Immature natural killer cell (primary cell): ENCODE measurements around the gene ADCK2. TPM values are rescaled to one million over a fixed set of nuclear protein-coding genes. Genes with fewer than 3 reads are reported as not detected.
"Not testable (repeated sequence)": the region's sequence is repeated elsewhere in the genome, so short reads cannot be mapped to it uniquely, and the experiment has no call there.

Experiments used
- DNase-seq, 3 donors: peaks; one replicate each; pipeline ENCODE4 v3.0.0; 2022; ENCODE audit warnings: mixed read lengths in 1 of 3
- H3K27ac Mint-ChIP-seq, 6 donors: one replicate each; pipeline ENCODE4 v1.8.0; 2020; ENCODE audit warnings: mixed read lengths in 6 of 6, mild to moderate bottlenecking in 5 of 6, inconsistent platforms in 4 of 6, moderate library complexity in 3 of 6
- H3K27me3 Mint-ChIP-seq, 3 donors: one replicate each; pipeline ENCODE4 v1.8.0; 2020 to 2021; ENCODE audit warnings: low read depth in 3 of 3, mild to moderate bottlenecking in 3 of 3, mixed read lengths in 3 of 3, moderate library complexity in 3 of 3, inconsistent platforms in 1 of 3
- H3K36me3 Mint-ChIP-seq, 3 donors: one replicate each; pipeline ENCODE4 v1.8.0; 2020; ENCODE audit warnings: mixed read lengths in 3 of 3, inconsistent platforms in 2 of 3, mild to moderate bottlenecking in 2 of 3
- H3K4me1 Mint-ChIP-seq, 2 donors: one replicate each; pipeline ENCODE4 v1.8.0; 2020; ENCODE audit warnings: inconsistent platforms in 2 of 2, mild to moderate bottlenecking in 2 of 2, mixed read lengths in 2 of 2, moderate library complexity in 1 of 2
- H3K4me3 Mint-ChIP-seq, 5 donors: one replicate each; pipeline ENCODE4 v1.8.0; 2020; ENCODE audit warnings: mild to moderate bottlenecking in 5 of 5, mixed read lengths in 5 of 5, inconsistent platforms in 3 of 5, moderate library complexity in 3 of 5
- H3K9me3 Mint-ChIP-seq, 6 donors: one replicate each; pipeline ENCODE4 v1.8.0; 2020; ENCODE audit warnings: mild to moderate bottlenecking in 6 of 6, mixed read lengths in 6 of 6, inconsistent platforms in 4 of 6, moderate library complexity in 3 of 6
- polyA plus RNA-seq, 3 donors: library from polyadenylated mRNA; unstranded; fragments of 300-500 nt; fragmentation: Illumina TruSeq; gene quantifications; one replicate each; pipeline ENCODE4 v1.2.3, GENCODE V29; 2021

The ADCK2 gene
- polyA plus RNA-seq, 3 donors from 2014 or later = 27.8 to 37.1 (median 33.9) TPM

DNA sequence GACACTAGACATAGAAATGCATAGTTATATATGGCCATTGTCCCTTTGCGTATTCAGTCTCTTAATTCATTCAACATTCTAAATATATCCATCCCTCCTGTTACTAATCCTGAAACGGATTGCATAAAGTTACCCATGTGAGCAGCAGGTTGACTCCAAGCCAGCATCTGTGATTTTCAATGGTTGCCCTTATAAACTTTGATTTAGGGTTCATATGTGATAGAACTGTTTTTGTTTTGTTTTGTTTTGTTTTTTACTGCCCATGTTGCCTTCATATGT lies 18.7 kb upstream of the ADCK2 start:
- Mint-ChIP-seq H3K27me3 (peaks cover 2 to 5% (median 5%) of the 10 kb centered on the region in 3 donors), H3K36me3 (no peaks in the 10 kb centered on the region), H3K27ac (no peak overlapping the region), H3K4me1 (peaks cover 21 to 25% of the 10 kb centered on the region in 2 donors), H3K9me3 (no peaks in the 10 kb centered on the region), H3K4me3 (no peak overlapping the region)
- no peak for DNase-seq

DNA sequence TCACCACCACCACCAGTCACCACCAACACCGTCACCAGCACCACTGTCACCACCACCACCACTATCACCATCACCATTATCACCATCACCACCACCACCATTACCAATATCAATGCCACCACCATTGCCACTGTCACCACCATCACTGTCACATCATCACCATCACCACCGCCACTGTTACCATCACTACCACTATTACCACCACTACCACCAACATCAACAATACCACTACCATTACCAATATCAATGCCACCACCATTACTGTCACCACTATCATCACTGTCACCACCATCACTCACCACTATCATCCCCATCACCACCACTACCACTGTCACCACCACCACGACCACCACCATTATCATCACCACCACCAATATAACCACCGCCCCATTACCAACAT lies 18.1 kb upstream of the ADCK2 start:
- no peaks in the 10 kb centered on the region for H3K36me3 Mint-ChIP-seq
- peaks cover 2 to 5% (median 3%) of the 10 kb centered on the region in 3 donors for H3K27me3 Mint-ChIP-seq
- H3K4me1 Mint-ChIP-seq = peaks cover 21 to 25% of the 10 kb centered on the region in 2 donors
- H3K9me3 Mint-ChIP-seq = no peaks in the 10 kb centered on the region
- peak overlapping the region in 4 of 6 donors; percentile 6 to 65 (median 30) for H3K27ac Mint-ChIP-seq
- no peak for DNase-seq
- H3K4me3 Mint-ChIP-seq = no peak overlapping the region

DNA sequence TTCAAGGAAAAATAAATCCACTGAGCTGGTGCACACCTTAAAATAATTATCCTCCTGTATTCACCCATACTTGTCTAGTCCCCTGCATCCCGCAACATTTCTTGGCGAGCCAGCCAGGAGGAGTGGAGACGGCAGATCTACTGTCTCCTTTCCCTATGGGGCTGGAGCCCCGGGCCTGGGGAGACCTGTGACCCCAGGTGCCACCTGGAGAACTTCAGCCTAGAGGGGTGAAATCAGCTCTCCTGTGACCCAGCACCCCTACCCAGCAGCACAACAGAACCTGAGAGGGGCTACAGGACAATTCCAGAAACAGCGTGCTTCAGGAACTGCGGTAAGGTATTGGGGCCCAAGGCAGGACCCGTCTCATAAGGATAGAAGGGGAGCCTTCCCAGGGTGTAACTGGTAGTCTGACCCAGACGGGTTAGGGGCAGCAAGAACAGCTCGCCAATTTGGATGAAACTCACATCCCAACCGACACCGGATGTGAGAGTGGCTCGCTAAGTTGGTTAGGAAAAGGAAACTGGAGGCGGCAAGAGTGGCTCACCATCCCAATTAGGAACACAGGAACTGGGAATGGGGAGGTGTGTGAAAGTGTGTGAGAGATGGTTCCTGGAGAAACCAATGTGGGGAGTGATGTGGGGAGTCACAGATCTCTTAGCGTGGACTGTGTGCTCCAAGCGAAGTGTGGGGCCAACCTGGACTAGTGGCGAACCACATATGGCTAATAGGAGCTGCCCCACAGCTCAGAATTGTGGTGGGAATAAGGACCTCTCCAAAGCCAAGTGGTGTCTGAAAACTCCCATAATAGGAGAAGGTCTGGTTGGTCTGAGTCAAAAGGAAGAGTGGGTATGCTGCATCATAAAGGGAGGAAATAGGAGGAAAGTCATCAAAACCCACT lies 17.0 kb upstream of the ADCK2 start:
- Mint-ChIP-seq H3K27ac (peak overlapping the region in 4 of 6 donors; percentile 83 to 95 (median 94)), H3K4me3 (peak overlapping the region; percentile 85 to 91 (median 87)), H3K36me3 (no peaks in the 10 kb centered on the region), H3K4me1 (peaks cover 21 to 25% of the 10 kb centered on the region in 2 donors), H3K27me3 (peaks cover 2 to 4% (median 3%) of the 10 kb centered on the region in 3 donors), H3K9me3 (no peaks in the 10 kb centered on the region)
- DNase-seq = no peak

DNA sequence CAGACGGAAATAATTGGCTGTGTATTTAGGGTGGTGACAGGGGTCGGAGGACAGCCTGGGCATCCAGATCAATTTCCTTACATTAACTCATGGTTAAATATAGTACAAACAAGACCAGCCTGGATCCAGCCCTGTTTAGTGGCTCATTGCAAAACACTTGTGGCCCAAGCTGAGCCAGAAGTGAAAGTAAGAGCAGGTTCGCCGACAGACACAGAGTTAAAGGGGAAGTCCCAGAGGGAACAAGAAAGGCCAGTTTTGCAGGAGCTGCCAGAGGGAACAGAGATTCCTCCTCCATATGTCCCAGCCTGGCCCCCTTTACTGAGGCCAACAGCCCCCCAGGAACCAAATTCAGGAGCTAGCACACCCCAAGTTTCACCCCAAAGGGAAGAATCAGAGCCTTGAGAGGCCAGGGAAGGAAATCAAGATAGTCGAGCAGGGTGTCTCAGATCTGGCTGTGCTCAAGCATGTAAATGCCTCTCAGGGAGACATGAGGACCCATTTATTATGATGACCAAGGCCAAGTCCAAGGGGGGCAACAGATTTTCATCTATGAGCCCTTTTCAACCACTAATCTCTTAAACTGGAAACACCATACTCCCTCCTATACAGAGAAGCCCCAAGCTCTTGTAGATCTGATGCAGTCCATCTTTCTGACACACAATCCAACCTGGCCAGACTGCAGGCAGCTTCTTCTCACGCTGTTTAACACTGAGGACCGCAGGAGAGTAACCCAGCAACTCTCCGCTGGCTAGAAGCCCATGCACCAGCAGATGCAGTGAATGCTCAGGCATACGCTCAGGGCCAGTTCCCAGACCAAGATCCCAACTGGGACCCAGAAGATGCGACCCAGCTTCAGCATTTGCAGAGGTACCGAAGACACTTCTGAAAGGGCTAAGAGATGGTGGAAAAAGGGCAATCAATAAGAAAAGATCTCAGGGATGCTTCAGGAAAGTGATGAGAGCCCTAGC lies 15.9 kb upstream of the ADCK2 start:
- H3K27ac Mint-ChIP-seq = peak overlapping the region; percentile 78 to 95 (median 90)
- peaks cover 21 to 25% of the 10 kb centered on the region in 2 donors for H3K4me1 Mint-ChIP-seq
- H3K27me3 Mint-ChIP-seq = peaks cover 2 to 3% (median 3%) of the 10 kb centered on the region in 3 donors
- H3K4me3 Mint-ChIP-seq = peak overlapping the region; percentile 85 to 91 (median 87)
- H3K9me3 Mint-ChIP-seq = no peaks in the 10 kb centered on the region
- DNase-seq = peak; percentile 30 to 38 (median 35)
- H3K36me3 Mint-ChIP-seq = no peaks in the 10 kb centered on the region

DNA sequence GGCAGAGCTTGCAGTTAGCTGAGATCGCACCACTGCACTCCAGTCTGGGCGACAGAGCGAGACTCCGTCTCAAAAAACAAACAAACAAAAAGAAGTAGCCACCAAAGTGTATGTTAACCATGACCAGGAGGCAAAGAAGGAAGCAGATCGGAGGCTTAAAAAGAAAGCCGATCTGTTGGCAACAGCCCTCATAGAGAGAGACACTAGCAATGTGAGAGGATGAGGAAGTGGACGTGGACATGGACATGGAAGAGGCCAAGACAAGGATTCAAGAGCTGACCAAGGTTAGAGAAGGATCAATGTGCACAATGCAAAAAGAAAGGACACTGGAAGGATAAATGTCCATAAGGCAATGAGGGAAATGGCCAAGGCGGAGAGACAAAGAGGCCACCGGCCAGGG lies 14.9 kb upstream of the ADCK2 start:
- no peak overlapping the region for H3K27ac Mint-ChIP-seq

DNA sequence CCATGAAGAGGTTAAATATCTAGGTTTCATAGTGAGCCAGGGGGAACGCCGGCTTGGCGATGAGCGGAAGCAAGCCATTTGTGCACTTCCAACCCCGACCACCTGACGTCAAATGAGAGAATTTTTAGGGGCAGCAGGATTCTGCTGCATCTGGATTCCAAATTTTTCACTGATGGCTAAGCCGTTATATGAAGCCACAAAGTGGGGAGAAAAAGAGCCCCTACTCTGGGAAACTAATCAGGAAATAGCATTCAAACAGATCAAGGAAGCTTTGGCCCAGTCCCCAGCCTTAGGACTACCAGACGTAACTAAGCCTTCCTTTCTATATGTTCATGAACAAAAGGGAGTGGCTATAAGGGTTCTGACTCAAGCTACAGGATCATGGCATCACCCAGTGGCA lies 12.9 kb upstream of the ADCK2 start:
- H3K4me3 Mint-ChIP-seq = no peak overlapping the region
- H3K9me3 Mint-ChIP-seq = no peaks in the 10 kb centered on the region
- H3K27ac Mint-ChIP-seq = no peak overlapping the region
- no peaks in the 10 kb centered on the region for H3K36me3 Mint-ChIP-seq
- no peaks in the 10 kb centered on the region for H3K27me3 Mint-ChIP-seq
- no peak for DNase-seq
- H3K4me1 Mint-ChIP-seq = peaks cover 16 to 18% of the 10 kb centered on the region in 2 donors

More for the DNA sequence above, 14.9 kb upstream of the ADCK2 start:
- Mint-ChIP-seq H3K4me1 (peaks cover 21 to 25% of the 10 kb centered on the region in 2 donors), H3K27me3 (peaks cover 2 to 3% (median 2%) of the 10 kb centered on the region in 3 donors), H3K36me3 (no peaks in the 10 kb centered on the region), H3K9me3 (no peaks in the 10 kb centered on the region), H3K4me3 (no peak overlapping the region)
- DNase-seq = no peak

DNA sequence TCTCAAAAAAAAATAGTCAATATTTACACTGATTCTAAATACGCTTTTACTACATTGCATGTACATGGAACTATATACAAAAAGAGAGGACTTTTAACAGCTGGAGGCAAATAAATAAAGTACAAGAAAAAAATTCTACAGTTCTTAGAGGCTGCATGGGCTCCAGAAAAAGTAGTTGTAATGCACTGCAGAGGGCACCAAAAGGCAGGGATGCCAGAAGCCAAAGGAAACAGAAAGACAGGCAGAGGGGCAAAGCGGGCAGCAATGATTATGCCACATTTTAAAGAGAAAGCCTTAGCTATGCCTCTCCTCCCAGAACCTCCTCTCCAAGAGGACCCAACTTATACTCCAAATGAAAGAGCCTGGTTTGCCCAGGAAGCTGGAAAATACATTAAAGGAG lies 11.6 kb upstream of the ADCK2 start:
- H3K36me3 Mint-ChIP-seq = no peaks in the 10 kb centered on the region
- H3K27ac Mint-ChIP-seq = no peak overlapping the region
- H3K9me3 Mint-ChIP-seq = no peaks in the 10 kb centered on the region
- H3K4me3 Mint-ChIP-seq = no peak overlapping the region
- no peak for DNase-seq
- H3K27me3 Mint-ChIP-seq = peaks cover 0 to 3% (median 0%) of the 10 kb centered on the region in 3 donors
- peaks cover 11 to 12% of the 10 kb centered on the region in 2 donors for H3K4me1 Mint-ChIP-seq

DNA sequence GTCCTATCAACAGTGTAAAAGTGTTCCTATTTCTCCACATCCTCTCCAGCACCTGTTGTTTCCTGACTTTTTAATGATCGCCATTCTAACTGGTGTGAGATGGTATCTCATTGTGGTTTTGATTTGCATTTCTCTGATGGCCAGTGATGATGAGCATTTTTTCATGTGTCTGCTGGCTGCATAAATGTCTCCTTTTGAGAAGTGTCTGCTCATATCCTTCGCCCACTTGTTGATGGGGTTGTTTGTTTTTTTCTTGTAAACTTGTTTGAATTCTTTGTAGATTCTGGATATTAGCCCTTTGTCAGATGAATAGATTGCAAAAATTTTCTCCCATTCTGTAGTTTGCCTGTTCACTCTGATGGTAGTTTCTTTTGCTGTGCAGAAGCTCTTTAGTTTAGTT lies 9.8 kb upstream of the ADCK2 start:
- H3K4me3 Mint-ChIP-seq, H3K4me1 Mint-ChIP-seq, DNase-seq, H3K36me3 Mint-ChIP-seq, H3K9me3 Mint-ChIP-seq, H3K27ac Mint-ChIP-seq, H3K27me3 Mint-ChIP-seq: not testable (repeated sequence)

DNA sequence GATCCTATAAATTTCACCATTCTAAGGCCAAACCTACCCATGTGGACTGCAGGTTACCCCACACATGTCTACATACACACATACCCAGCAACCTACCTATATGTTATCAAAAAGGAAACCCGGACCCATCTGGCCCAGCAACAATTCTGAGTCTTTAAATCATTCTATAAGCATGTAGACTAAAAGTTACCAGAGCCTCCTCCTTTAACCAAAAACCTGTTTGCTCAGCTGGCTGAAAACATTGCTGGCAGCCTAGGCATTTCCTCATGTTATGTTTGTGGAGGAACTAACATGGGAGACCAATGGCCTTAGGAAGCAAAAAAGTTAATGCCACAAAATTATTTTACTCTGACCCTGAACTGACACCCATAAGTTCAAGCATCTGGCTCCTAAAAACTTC lies 5.3 kb upstream of the ADCK2 start:
- Mint-ChIP-seq H3K27ac (no peak overlapping the region), H3K9me3 (no peaks in the 10 kb centered on the region), H3K36me3 (no peaks in the 10 kb centered on the region), H3K4me3 (no peak overlapping the region), H3K27me3 (peaks cover 0 to 3% (median 3%) of the 10 kb centered on the region in 3 donors), H3K4me1 (peaks cover 6 to 7% of the 10 kb centered on the region in 2 donors)
- DNase-seq = no peak

DNA sequence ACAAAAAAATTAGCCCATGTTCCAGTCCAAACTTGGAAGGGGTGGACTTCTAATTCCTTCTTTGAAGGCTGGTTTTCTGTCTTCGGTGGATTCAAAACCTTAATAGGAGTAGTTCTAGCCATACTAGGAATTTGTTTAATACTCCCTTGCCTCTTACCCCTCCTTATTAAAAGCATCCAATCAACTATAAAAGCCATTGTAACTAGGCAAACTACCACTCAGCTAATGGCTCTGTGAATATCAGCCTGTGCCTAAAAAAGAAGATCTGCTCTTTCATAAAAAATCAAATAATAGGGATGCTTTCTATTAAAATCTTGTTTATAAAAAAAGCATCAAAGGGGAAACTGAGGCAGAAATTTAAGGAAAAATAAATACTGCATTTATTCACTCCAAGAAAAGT lies 4.1 kb upstream of the ADCK2 start:
- Mint-ChIP-seq H3K27ac (no peak overlapping the region), H3K4me3 (no peak overlapping the region), H3K36me3 (no peaks in the 10 kb centered on the region), H3K27me3 (peaks cover 0 to 3% (median 3%) of the 10 kb centered on the region in 3 donors), H3K9me3 (no peaks in the 10 kb centered on the region), H3K4me1 (peaks cover 9% of the 10 kb centered on the region in 2 donors)
- DNase-seq = no peak

DNA sequence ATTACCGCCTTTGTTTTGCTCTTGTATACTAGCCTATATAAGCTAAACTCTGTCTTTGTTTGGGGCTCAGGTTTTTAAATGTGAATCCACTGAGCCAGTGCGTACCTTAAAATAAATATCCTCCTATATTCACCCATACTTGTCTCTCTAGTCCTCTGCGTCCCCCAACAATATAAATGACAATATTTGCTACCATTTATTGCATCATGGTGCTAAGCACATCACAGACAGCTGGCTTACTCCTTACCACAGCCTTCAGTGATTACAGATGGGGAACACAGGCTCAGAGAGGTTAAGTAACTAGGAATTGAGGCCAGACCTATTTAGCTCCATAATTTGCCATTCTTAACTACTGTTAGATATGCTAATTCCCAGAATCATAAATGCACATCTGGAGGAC lies 3.4 kb upstream of the ADCK2 start:
- Mint-ChIP-seq H3K4me3 (no peak overlapping the region), H3K27me3 (peaks cover 0 to 3% (median 3%) of the 10 kb centered on the region in 3 donors)

DNA sequence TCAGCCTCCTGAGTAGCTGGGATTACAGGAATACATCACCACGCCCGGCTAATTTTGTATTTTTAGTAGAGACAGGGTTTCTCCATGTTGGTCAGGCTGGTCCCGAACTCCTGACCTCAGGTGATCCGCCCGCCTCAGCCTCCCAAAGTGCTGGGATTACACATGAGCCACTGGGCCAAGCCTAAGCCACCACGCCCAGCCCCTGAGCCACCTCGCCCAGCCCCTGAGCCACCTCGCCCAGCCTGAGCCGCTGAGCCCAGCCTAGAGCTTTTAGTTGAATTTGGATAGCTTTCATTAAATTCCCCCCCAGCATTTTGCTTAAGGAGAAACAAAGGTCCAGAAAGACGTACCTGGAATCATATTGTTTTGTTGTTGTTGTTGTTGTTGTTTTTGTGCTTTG lies 2.9 kb upstream of the ADCK2 start:
- peaks cover 21% of the 10 kb centered on the region in 2 donors for H3K4me1 Mint-ChIP-seq
- not testable (repeated sequence) for H3K27ac Mint-ChIP-seq

More for the DNA sequence above, 3.4 kb upstream of the ADCK2 start:
- Mint-ChIP-seq H3K36me3 (no peaks in the 10 kb centered on the region), H3K9me3 (no peaks in the 10 kb centered on the region), H3K4me1 (peaks cover 16% of the 10 kb centered on the region in 2 donors), H3K27ac (no peak overlapping the region)
- DNase-seq = no peak

DNA sequence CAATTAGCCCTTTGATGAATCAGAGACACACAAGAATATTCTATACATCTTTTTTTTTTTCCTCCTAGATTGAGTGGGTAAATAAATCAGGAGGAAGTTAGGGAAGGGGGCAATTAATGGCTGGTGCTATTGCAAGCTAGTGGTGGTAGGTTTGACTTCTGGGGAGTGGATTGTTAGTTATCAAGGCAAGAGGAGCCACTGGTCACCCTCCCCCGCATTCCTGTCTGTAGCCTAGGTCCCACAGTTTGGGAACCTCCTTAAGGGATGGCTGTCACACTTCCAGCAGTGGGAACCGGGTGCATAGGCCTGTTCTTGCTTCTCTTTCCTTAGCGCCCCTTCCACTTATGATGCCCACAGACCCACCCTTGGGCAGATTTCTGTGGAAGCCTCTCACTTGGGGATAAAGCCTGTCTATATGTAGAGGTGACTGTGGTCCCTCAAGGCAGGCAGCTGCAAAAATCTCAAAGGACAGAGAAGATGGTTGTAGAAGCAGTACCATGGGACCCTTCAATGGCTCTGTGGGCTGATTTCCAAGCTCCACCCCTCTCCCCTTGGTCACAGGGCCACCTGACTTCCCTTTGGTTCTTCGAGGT lies 2.3 kb upstream of the ADCK2 start:
- H3K4me3 Mint-ChIP-seq = peak overlapping the region in 1 of 5 donors; percentile 44
- peaks cover 0 to 3% (median 1%) of the 10 kb centered on the region in 3 donors for H3K27me3 Mint-ChIP-seq
- H3K27ac Mint-ChIP-seq = no peak overlapping the region
- no peaks in the 10 kb centered on the region for H3K36me3 Mint-ChIP-seq
- no peak for DNase-seq
- H3K4me1 Mint-ChIP-seq = peaks cover 26 to 27% of the 10 kb centered on the region in 2 donors
- H3K9me3 Mint-ChIP-seq = no peaks in the 10 kb centered on the region

More for the DNA sequence above, 2.9 kb upstream of the ADCK2 start:
- not testable (repeated sequence) for H3K4me3 Mint-ChIP-seq, H3K27me3 Mint-ChIP-seq, DNase-seq, H3K9me3 Mint-ChIP-seq, H3K36me3 Mint-ChIP-seq
